GM12878 (cell line): ENCODE data around the gene ZNF17. TPM values are rescaled to one million over a fixed set of nuclear protein-coding genes. Genes with fewer than 3 reads are reported as not detected.

Source experiments
- ATAC-seq: fragments of 200-7000 bp; cut with Tn5 transposase; 3 replicates; pipeline ENCODE4 v1.9.1; 2020; ENCODE audit warnings: mild to moderate bottlenecking, moderate library complexity
- BruUV-seq: library from RNA; stranded (reverse); fragments of 400-500 nt; replicated peaks from 2 replicates; lab custom pipeline; 2021; lab: Mats Ljungman, UMichigan
- CTCF ChIA-PET: fragments of 300-600 bp; sonication (Branson Sonifier 250); formaldehyde crosslinking; extraction: SDS; loops from one replicate; lab custom pipeline; 2021; ENCODE audit warnings: inconsistent platforms; lab: Yijun Ruan, JAX
- POLR2A ChIA-PET: fragments of 350-600 bp; formaldehyde crosslinking; extraction: SDS; loops from one replicate; lab custom pipeline; 2021; ENCODE audit warnings: inconsistent platforms; lab: Charles Lee
- RAD21 ChIA-PET: fragments of 300-600 bp; sonication (Branson Sonifier 250); formaldehyde crosslinking; loops from one replicate; lab custom pipeline; 2023; ENCODE audit warnings: antibody characterized with exemption; ENCODE audit not compliant: unreplicated experiment; lab: Charles Lee
- SMC1A ChIA-PET: fragments of 300-600 bp; sonication (Branson Sonifier 250); formaldehyde crosslinking; loops from one replicate; lab custom pipeline; 2023; ENCODE audit not compliant: unreplicated experiment, uncharacterized antibody; lab: Charles Lee
- DNase-seq: peaks from one replicate; pipeline ENCODE4 v3.0.0-alpha.2; 2011; ENCODE audit warnings: low read depth, low spot score
- FAIRE-seq: peaks from 3 replicates; lab custom pipeline; 2011; peaks lifted over from hg19 to GRCh38; lab: Jason Lieb, UNC
- H2AFZ ChIP-seq: 2 replicates; pipeline ENCODE4 v1.6.0; 2011; ENCODE audit warnings: low read depth, low read length, control low read depth; ENCODE audit not compliant: control insufficient read depth
- H3K27ac ChIP-seq: 2 replicates; pipeline ENCODE4 v1.5.1; 2011; ENCODE audit warnings: control low read depth; ENCODE audit not compliant: control insufficient read depth, insufficient read depth
- H3K27me3 ChIP-seq, 2 experiments: replicated peaks in 1 of 2; 2 replicates each; pipeline versions ENCODE4 v1.6.0 to v1.6.1; 2011; ENCODE audit warnings: low read length in 1 of 2; ENCODE audit not compliant: control insufficient read depth in 2 of 2, insufficient read depth in 2 of 2
- H3K36me3 ChIP-seq, 2 experiments: 2 replicates each; pipeline ENCODE4 v1.5.1; 2011; ENCODE audit warnings: low read length in 1 of 2; ENCODE audit not compliant: control insufficient read depth in 2 of 2, insufficient read depth in 2 of 2
- H3K4me1 ChIP-seq: 2 replicates; pipeline ENCODE4 v1.6.1; 2011; ENCODE audit warnings: mild to moderate bottlenecking, low read length, moderate library complexity, mixed read lengths; ENCODE audit not compliant: control insufficient read depth, insufficient read depth
- H3K4me2 ChIP-seq: 2 replicates; pipeline ENCODE4 v1.6.0; 2011; ENCODE audit warnings: control low read depth; ENCODE audit not compliant: control insufficient read depth, insufficient read depth
- H3K4me3 ChIP-seq: fragments of 200-600 bp; sonication (generic); 2 replicates; pipeline ENCODE4 v1.5.1; 2016
- H3K79me2 ChIP-seq: 2 replicates; pipeline ENCODE4 v1.6.0; 2011; ENCODE audit warnings: low read length; ENCODE audit not compliant: control insufficient read depth, insufficient read depth
- H3K9ac ChIP-seq: 2 replicates; pipeline ENCODE4 v1.8.0; 2011; ENCODE audit warnings: low read length, control low read depth, mixed read lengths; ENCODE audit not compliant: control insufficient read depth, insufficient read depth
- H3K9me3 ChIP-seq: replicated peaks from 3 replicates; pipeline ENCODE4 v1.5.1; 2011; ENCODE audit warnings: mild to moderate bottlenecking, low read length; ENCODE audit not compliant: control insufficient read depth, insufficient read depth
- H4K20me1 ChIP-seq: 2 replicates; pipeline ENCODE4 v1.6.0; 2011; ENCODE audit not compliant: control insufficient read depth, insufficient read depth
- ESRRA ChIP-seq: IDR thresholded peaks from 2 replicates; pipeline ENCODE4 v1.6.1; 2012; ENCODE audit warnings: mild to moderate bottlenecking, low read length, improper control_type of control experiment
- GATAD2B ChIP-seq: fragments of 450-650 bp; conservative IDR thresholded peaks from 2 replicates; pipeline ENCODE4 v1.6.1; 2017; ENCODE audit warnings: low read depth, mild to moderate bottlenecking, moderate library complexity
- HCFC1 ChIP-seq: fragments of 150-350 bp; IDR thresholded peaks from 2 replicates; pipeline ENCODE4 v1.6.1; 2014; ENCODE audit warnings: low read length
- HSF1 ChIP-seq: fragments of 150-350 bp; IDR thresholded peaks from 2 replicates; pipeline ENCODE4 v1.6.1; 2014; ENCODE audit warnings: mild to moderate bottlenecking, low read depth, low read length
- MYC ChIP-seq: IDR thresholded peaks from 2 replicates; pipeline ENCODE4 v1.6.1; 2011; ENCODE audit warnings: mild to moderate bottlenecking, low read length, moderate library complexity, inconsistent platforms; ENCODE audit not compliant: insufficient read depth, insufficient replicate concordance, insufficient read length, severe bottlenecking
- NFYB ChIP-seq: IDR thresholded peaks from 2 replicates; pipeline ENCODE4 v1.6.1; 2011; ENCODE audit warnings: low read depth, mild to moderate bottlenecking, low read length, improper control_type of control experiment, moderate library complexity; ENCODE audit not compliant: insufficient read depth
- POU2F2 ChIP-seq: IDR thresholded peaks from 3 replicates; pipeline ENCODE4 v1.6.1; 2011; ENCODE audit warnings: low read depth, mild to moderate bottlenecking, low read length, borderline replicate concordance
- RELA ChIP-seq: fragments of 450-650 bp; IDR thresholded peaks from 2 replicates; pipeline ENCODE4 v1.8.0; 2014; ENCODE audit warnings: borderline replicate concordance; ENCODE audit not compliant: partially characterized antibody
- SMAD5 ChIP-seq: IDR thresholded peaks from 2 replicates; pipeline ENCODE4 v1.6.1; 2016; ENCODE audit warnings: antibody characterized with exemption, low read depth
- YY1 ChIP-seq: IDR thresholded peaks from 2 replicates; pipeline ENCODE4 v1.6.1; 2011; ENCODE audit warnings: low read depth, mild to moderate bottlenecking, low read length
- ZNF592 ChIP-seq: fragments of 450-650 bp; IDR thresholded peaks from 2 replicates; pipeline ENCODE4 v1.6.1; 2017; ENCODE audit warnings: mild to moderate bottlenecking, moderate library complexity
- WGBS: methylation state at CpG from one replicate; pipeline ENCODE4 v1.1.6; 2016; ENCODE audit warnings: low lambda C conversion rate; ENCODE audit not compliant: insufficient replicate concordance, insufficient coverage; ENCODE audit errors: missing lambda C conversion rate; 5-methylcytosine and 5-hydroxymethylcytosine counted together
- in situ Hi-C: fragments of 300-500 bp; cut with MboI; formaldehyde crosslinking; loops from 9 replicates; pipeline ENCODE4 v1.14.3; 2018; ENCODE audit warnings: mixed read lengths
- intact Hi-C: fragments of 100-400 bp; cut with micrococcal nuclease; formaldehyde crosslinking; loops from one replicate; pipeline ENCODE4 v1.14.2; 2022; ENCODE audit not compliant: unreplicated experiment
- polyA plus RNA-seq, 11 experiments: library from polyadenylated mRNA; depleted of rRNA in 4 of 11; unstranded in 6 of 11; stranded (reverse) in 5 of 11; fragments of >200 nt; fragmentation: Nextera tagmentation in 4 of 11; fragmentation: Illumina TruSeq in 1 of 11; extraction: Ambion mirVana in 4 of 11; extraction: Trizol in 1 of 11; gene quantifications; 1 replicate in 1 of 11; 2 replicates in 10 of 11; pipeline versions ENCODE4 v1.2.1 to v1.2.3, GENCODE V29; 2011 to 2016; ENCODE audit warnings: inconsistent platforms in 2 of 11, missing spikeins in 2 of 11, low read depth in 1 of 11
- total RNA-seq, 4 experiments: library from RNA; depleted of rRNA in 3 of 4; stranded (reverse); fragments of >200 nt in 3 of 4; fragmentation: Illumina TruSeq in 1 of 4; extraction: Trizol in 1 of 4; gene quantifications; 2 replicates each; pipeline versions ENCODE4 v1.2.1 to v1.2.3, GENCODE V29; 2013 to 2021
- TF ChIP-seq, protein P1 (sequence below): fragments of 450-650 bp; IDR thresholded peaks from 2 replicates; pipeline ENCODE4 v1.6.1; 2017; ENCODE audit warnings: low read depth, mild to moderate bottlenecking, moderate library complexity
- TF ChIP-seq, protein P2 (sequence below): IDR thresholded peaks from 2 replicates; pipeline ENCODE4 v1.6.1; 2012; ENCODE audit warnings: low read depth, low read length, improper control_type of control experiment

Gene ZNF17
- total and polyA plus RNA-seq, 10 of the 15 experiments (the other 5 are each of a cell fraction or from before 2014, with no cell fraction given), result 4.4 to 11.3 (median 7.8) TPM

DNA sequence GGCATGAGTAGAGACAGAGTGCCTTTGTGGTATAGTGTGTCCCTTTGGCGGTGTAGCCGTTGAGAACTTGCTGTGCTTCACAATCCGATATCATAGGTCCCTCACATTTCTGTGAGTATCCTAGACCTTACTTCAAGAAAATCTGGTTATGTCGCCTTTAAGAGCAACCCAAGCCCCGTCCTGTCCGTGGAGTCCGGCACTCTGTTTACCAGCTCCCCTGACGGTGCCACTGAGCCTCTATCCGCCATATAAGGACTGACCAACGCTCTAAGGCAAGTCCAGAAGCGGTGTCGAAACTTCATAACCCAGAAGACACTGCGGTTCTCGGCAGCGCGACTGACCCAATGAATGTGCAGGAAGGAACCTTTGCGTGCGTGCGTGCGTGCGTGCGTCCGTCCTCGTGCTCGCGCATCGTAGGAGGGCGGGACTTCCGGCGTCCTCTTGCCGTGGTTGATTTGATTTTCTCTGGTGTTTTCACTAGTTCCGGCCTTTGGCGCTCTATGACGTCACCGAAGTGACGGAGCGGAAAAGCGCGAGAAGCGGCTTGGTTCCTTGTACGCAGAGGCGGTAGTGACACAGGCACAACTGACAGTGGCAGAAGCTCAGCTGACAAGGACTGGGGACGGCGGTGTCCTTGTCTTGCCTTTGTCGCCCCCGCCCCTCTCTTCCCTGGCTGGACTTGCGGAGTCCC is 47.8 kb upstream of the ZNF17 start, which contains the start of the genes TRAPPC2B and ZNF547:
TRAPPC2B (plus strand) TSS at position 555 of the 691 bp plus-strand sequence. CDS start 1,283 bp downstream, outside the sequence.
ZNF547 (plus strand) TSS at position 555 of the 691 bp plus-strand sequence. CDS start 5,005 bp downstream, outside the sequence.
- BruUV-seq, result no TSS peak
- in situ Hi-C loops (no loop called here), intact Hi-C loops (loop anchor here (1.0 kb wide), 2 partner anchors 26 to 83 kb away; partner anchors contain the start of genes ZNF460 and ZNF548)
- H3K36me3 ChIP-seq, result no peaks in the 10 kb centered on the region; a peak in 2 of 4 replicates
- RAD21 ChIA-PET, result interaction anchor here (1.6 kb wide), 1 partner anchor 12 kb away, joined by 5 read pairs; the partner anchor contains the start of gene ZNF304
- H4K20me1 ChIP-seq, result no peaks in the 10 kb centered on the region
- whole genome bisulfite sequencing, result 4% methylated on average over 47 of the region's 47 CpGs
- peak; percentile 99 for FAIRE-seq
- H3K4me2 ChIP-seq, result peak within 1 kb of the TSS; percentile 90
- H2AFZ ChIP-seq, result peak within 1 kb of the TSS; percentile 99
- peaks cover 5% of the 10 kb centered on the region for H3K79me2 ChIP-seq
- CTCF ChIA-PET, result interaction anchor here (0.6 to 1.9 kb wide), 5 partner anchors 12 to 43 kb away, joined by 3 to 6 read pairs (median 5); partner anchors contain the start of genes ZNF304, ZNF543 and ZNF548
- H3K4me1 ChIP-seq, result no peaks in the 10 kb centered on the region
- peak; percentile 100 for ATAC-seq
- peak; percentile 98 for DNase-seq
- peak within 1 kb of the TSS; percentile 72 for H3K9ac ChIP-seq
- peak within 1 kb of the TSS; percentile 72 for H3K4me3 ChIP-seq
- no peaks in the 10 kb centered on the region for H3K27me3 ChIP-seq
- SMC1A ChIA-PET, result interaction anchor here (0.6 to 1.6 kb wide), 5 partner anchors 10 to 261 kb away, joined by 3 to 4 read pairs (median 3); no protein-coding TSS in a partner anchor
- H3K9me3 ChIP-seq, result no peaks in the 10 kb centered on the region; the same call in 2 of the 3 replicates
- POLR2A ChIA-PET, result interaction anchor here (1.4 kb wide), 2 partner anchors 12 to 26 kb away, joined by 4 to 5 read pairs; partner anchors contain the start of gene ZNF304
- H3K27ac ChIP-seq, result peak within 1 kb of the TSS; percentile 78
- TF ChIP-seq ZNF592 (peak; percentile 66; the same call in 1 of the 2 replicates), MYC (no peak), GATAD2B (0 out of 2 replicates have a peak, but pooled peaks have one; percentile 32), POU2F2 (peak; percentile 71), HCFC1 (peak; percentile 90), YY1 (peak; percentile 90), HSF1 (0 out of 2 replicates have a peak, but pooled peaks have one; percentile 26), NFYB (peak; percentile 31; the same call in 1 of the 2 replicates), ESRRA (peak; percentile 67; the same call in 1 of the 2 replicates), SMAD5 (0 out of 2 replicates have a peak, but pooled peaks have one; percentile 70), RELA (peak; percentile 83)
- TF ChIP-seq, protein P1, sequence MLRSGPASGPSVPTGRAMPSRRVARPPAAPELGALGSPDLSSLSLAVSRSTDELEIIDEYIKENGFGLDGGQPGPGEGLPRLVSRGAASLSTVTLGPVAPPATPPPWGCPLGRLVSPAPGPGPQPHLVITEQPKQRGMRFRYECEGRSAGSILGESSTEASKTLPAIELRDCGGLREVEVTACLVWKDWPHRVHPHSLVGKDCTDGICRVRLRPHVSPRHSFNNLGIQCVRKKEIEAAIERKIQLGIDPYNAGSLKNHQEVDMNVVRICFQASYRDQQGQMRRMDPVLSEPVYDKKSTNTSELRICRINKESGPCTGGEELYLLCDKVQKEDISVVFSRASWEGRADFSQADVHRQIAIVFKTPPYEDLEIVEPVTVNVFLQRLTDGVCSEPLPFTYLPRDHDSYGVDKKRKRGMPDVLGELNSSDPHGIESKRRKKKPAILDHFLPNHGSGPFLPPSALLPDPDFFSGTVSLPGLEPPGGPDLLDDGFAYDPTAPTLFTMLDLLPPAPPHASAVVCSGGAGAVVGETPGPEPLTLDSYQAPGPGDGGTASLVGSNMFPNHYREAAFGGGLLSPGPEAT, result peak; percentile 69; the same call in 1 of the 2 replicates
- TF ChIP-seq, protein P2, sequence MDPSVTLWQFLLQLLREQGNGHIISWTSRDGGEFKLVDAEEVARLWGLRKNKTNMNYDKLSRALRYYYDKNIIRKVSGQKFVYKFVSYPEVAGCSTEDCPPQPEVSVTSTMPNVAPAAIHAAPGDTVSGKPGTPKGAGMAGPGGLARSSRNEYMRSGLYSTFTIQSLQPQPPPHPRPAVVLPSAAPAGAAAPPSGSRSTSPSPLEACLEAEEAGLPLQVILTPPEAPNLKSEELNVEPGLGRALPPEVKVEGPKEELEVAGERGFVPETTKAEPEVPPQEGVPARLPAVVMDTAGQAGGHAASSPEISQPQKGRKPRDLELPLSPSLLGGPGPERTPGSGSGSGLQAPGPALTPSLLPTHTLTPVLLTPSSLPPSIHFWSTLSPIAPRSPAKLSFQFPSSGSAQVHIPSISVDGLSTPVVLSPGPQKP, result peak; percentile 65
